ENCODE data around the gene PUSL1. TPM values are rescaled to one million over a fixed set of nuclear protein-coding genes. Genes with fewer than 3 reads are reported as not detected.

PUSL1 gene
- total and polyA plus RNA-seq, 2 donors (not counting 3 experiments of a cell fraction or from before 2014, with no cell fraction given): 18.8 to 27.3 TPM

- dilution Hi-C loops (cut with MboI; ENCODE audit: extremely low pct_ligation_motif_present, low sequenced_read_pairs): no loop called here
- Histone ChIP-seq H3K36me3 (ENCODE audit: control insufficient read depth in 2 of 2, extremely low read depth in 1 of 2, insufficient read depth in 2 of 2, low read length in 2 of 2) (peaks cover 6 to 26% of the 10 kb centered on the region in 2 experiments), H3K4me2 (ENCODE audit: insufficient read depth, low read length) (no peak overlapping the region), H4K20me1 (replicated peaks; ENCODE audit: control insufficient read depth, extremely low read depth, insufficient read depth, low read length) (no peaks in the 10 kb centered on the region), H3K9ac (replicated peaks; ENCODE audit: extremely low read depth, insufficient read depth, low read length) (no peak overlapping the region), H3K4me3 (replicated peaks in 1 of 3; ENCODE audit: insufficient read depth in 1 of 3, low read depth in 1 of 3, low read length in 3 of 3) (no peak overlapping the region), H3K27ac (ENCODE audit: insufficient read depth, low read depth, low read length) (no peak overlapping the region), H3K27me3 (ENCODE audit: control insufficient read depth in 2 of 2, insufficient read depth in 2 of 2, low read length in 2 of 2) (no peaks in the 10 kb centered on the region), H3K4me1 (ENCODE audit: control insufficient read depth, extremely low read depth, insufficient read depth, low read length) (peaks cover 23% of the 10 kb centered on the region), H3K9me3 (replicated peaks; ENCODE audit: control insufficient read depth, insufficient read depth, low read length) (no peaks in the 10 kb centered on the region), H2AFZ (ENCODE audit: low read depth, low read length) (no peak overlapping the region), H3K79me2 (ENCODE audit: control insufficient read depth, insufficient read depth, low read length) (peaks cover 61% of the 10 kb centered on the region), H3K9me1 (replicated peaks; ENCODE audit: control insufficient read depth, extremely low read depth, insufficient read depth, low read length) (no peaks in the 10 kb centered on the region)
- ChIA-PET POLR2A (no interaction called here), CTCF (no interaction called here)
- no peak for FAIRE-seq
- BruUV-seq (replicated peaks): no TSS peak
- DNase-seq (ENCODE audit: low read depth, low spot score): no peak
- intact Hi-C loops (cut with micrococcal nuclease): no loop called here
- TF ChIP-seq FOS (IDR thresholded peaks at IDR 0.05; ENCODE audit: borderline replicate concordance, insufficient read depth, low read length): no peak
- no peak for TF ChIP-seq EZH2 (IDR thresholded peaks at IDR 0.05; ENCODE audit: borderline replicate concordance, low read depth, low read length, severe bottlenecking)
- TF ChIP-seq GATA2 (IDR thresholded peaks at IDR 0.05; ENCODE audit: insufficient read depth, insufficient read length, low read depth, low read length): no peak
- TF ChIP-seq CTCF (IDR thresholded peaks at IDR 0.05; ENCODE audit: extremely low read depth in 1 of 2, insufficient read depth in 1 of 2, low read depth in 1 of 2, low read length in 2 of 2): no peak
- no peak for TF ChIP-seq POLR2AphosphoS5 (IDR thresholded peaks at IDR 0.05; ENCODE audit: insufficient read depth, low read depth, low read length)
- no peak for TF ChIP-seq MYC (IDR thresholded peaks at IDR 0.05; ENCODE audit: low read depth, low read length)
- TF ChIP-seq JUN (IDR thresholded peaks at IDR 0.05; ENCODE audit: borderline replicate concordance, insufficient read depth, insufficient read length, low read depth): no peak
- TF ChIP-seq MAX (IDR thresholded peaks at IDR 0.05; ENCODE audit: insufficient read depth, insufficient read length): no peak
Measured at GRCh38 chr1:1267488-1268283, 40.7 kb upstream of the PUSL1 start.
